GM19468 (cell line): ENCODE data around the gene PRMT7.

ENCODE experiments used
- ATAC-seq: cut with Tn5 transposase; IDR thresholded peaks from one replicate; pipeline ENCODE4 v1.9.1; 2021; ENCODE audit warnings: mild to moderate bottlenecking, moderate library complexity, moderate number of reproducible peaks; ENCODE audit not compliant: unreplicated experiment; ENCODE audit errors: extremely low read depth

The PRMT7 gene

DNA sequence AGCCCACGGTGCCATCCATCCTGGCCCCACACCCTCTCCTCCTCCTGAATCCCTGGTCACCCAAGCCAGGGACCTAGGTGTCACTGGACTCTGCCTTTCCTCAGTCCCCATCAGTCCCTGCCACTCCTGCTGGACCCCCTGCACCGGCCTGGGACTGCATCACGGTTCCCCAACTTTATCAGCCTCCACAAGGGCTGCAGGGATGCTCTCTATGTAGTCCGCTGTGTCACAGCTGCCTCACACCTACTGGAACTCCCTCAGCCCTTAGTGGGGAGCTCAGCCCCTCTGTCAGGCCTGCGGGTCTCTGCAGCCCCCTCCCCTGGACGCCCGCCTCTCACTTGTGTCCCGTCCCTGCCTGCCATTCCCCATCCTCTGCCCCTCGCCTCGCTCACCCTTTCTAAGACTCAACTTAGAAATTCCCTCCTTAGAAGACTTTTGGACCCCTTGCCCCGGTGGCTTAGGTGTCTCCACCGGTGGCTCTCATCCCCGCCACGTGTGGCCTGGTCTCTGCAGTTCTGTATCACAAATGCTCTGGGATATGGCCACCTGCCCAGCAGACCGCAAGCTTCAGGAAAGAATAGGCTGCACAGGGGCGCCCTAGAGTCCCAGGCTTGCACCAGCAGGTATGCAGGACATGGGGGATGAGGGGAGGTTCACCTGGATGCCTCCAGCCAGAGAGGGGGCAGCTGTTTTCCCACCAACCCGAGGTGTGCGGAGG lies 62.9 kb downstream of the PRMT7 start:
- no peak for ATAC-seq

DNA sequence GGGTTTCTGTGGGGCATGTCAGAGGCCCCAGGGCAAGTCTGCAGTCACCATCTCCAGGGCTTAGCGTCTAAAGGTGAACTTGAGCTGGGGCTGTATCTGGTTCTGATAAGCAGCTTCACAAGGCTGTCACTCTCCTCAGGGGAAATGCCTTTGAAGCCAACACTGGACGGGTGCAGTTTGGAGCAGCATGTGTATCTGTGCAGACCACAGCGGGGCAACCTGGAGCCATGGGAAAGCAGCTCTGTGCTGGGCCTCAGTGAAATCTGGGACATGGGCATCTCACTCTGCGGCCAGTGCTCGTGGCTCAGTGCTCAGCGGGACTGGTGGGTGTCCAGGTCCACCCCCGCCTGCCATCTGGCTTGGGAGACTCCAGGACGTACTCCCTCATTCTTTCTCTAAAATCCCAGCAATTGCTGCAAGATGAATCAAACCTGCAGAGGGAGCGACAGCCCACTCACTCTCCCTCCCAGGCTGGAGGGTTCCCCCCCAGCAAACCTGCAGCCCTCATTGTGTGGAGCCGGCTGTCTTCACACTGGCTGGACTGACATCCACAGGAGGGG lies 63.5 kb downstream of the PRMT7 start:
- no peak for ATAC-seq

DNA sequence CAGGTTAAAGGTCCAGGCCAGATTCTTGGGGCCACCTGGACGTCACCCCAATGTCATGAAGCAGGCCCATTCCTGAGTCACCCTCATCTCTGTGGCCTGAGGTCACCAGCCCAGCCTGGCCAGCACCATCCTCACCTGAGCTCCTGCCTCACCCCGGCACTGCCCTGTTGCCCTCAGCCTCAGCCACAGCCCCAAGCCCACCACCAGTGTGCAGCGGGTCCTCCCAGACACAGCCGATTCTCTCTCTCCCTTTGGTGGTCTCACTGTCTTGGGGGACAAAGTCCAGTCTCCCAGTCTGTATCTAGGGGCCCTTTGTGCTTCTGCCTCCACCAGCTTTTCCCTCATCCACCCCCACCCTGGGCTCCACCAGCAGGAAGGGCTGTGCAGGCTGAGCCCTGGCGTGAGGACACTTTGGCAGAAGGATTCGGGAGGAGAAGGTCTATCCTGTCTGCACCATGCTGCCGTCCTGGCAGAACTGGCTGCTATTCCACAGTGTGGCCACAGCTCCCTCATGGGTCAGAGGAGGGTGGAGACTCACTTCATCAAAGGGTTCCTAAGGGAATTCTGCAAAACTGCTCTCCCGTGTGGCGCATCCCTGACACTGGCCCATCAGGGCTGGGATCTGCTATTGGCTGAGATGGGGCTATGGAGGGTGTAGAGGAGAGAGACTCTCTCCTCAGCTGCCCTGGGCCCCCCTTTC lies 64.3 kb downstream of the PRMT7 start:
- ATAC-seq: no peak

DNA sequence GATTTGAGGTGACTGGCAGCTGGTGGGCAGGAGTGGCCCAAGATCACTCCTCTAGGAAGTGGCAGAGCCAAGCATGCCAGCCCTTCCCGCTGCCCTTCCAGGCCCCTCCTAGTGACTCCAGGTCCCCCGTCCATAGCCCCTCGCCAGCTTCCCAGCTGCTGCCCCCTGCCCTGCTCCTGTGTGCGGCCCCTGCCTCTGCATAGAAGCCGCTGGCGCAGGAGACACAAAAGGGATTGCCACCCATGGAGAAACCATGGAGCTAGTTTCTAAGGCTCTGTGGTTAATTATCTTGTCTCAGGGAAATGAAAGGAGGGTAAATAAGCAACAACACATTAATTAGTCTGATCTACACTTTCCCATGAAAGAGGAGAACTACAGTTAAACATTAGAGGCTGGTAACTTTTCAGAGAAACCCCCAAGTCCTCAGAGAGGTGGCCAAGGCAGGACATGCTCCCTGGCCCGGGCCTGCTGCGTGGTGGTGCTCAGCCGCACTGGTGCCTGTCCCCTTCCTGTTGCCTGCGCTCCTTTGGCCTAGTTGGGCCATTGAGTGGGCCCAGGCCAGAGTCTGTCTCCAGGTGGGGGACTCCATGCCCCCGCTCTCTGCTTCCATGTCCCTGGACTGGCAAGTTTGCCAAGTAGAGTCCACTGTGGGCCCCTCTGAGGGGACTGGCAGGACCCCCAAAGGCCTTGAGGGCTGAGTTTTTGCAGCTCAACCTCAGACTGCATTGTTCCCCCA lies 65.2 kb downstream of the PRMT7 start:
- no peak for ATAC-seq

DNA sequence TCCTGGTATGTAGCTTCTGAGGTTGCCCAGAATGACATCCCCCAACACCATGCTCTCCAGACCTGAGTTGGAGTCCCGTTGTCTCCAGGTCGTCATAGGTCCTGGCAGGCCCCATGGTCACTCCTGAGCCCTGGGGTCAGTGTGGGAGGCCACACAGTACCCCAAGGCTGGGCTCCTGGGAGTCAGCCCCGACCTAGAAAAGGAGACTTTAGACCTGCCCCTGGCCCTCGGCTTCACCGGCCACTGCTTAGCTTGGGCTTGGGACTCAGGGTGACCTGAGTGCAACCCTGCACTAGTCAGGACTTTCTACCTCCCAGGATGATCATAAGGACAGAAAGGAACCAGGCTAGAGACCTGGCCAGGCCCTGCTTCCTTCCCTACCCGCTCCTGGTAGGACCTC lies 65.8 kb downstream of the PRMT7 start:
- no peak for ATAC-seq

DNA sequence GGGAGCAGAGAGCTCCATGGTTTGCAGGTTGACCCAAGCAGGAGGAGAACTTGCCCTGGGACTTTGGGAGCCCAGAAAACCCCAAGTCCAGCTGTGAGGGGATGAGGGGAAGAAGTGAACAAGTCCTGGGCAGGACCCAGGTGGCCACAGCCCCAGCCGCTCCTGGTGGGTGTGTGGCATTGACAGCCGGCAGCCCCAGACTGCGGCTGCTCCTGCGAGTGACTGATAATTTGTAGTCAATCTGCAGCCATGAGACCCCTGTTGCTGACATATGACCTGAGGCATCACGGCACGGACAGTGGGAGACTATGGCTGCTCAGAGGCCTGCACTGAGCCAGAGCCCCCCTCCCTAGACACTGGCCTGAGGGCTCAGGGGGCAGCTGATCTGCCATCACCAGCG lies 66.4 kb downstream of the PRMT7 start:
- ATAC-seq: no peak

DNA sequence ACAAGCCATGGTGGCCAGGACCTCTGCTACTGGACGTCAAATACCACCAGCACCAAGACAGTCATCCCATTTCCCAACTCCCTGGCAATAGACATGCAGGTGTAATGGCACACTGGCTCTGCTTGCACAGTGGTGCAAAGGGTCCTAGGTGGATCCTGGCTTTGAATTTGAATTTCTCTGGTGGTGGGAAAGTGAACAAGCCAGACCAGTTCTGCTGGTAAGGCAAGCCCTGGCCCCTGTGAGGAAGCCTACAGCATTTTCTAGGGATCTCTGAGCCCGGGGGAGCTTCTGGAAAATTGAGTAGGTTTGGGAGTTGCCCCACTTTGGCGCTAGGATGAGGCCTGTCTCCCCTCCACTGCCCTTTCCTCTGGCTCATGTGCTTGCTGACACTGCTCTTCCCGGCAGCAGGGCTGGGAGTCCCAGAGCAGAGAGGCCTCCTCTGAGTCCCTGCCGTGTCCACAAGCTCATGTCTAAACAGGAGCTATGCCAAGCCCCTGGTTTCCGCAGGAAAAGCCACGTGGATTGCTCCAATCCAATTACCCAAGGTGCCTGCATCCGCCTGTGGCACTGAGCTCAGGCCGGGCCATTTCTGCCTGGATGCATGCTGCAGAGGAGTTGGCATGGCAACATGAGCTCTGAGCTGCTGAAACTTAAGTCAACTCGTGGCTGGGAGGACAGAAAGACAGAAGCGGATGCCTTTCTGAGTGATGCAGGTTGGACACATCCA lies 67.0 kb downstream of the PRMT7 start:
- ATAC-seq: no peak

DNA sequence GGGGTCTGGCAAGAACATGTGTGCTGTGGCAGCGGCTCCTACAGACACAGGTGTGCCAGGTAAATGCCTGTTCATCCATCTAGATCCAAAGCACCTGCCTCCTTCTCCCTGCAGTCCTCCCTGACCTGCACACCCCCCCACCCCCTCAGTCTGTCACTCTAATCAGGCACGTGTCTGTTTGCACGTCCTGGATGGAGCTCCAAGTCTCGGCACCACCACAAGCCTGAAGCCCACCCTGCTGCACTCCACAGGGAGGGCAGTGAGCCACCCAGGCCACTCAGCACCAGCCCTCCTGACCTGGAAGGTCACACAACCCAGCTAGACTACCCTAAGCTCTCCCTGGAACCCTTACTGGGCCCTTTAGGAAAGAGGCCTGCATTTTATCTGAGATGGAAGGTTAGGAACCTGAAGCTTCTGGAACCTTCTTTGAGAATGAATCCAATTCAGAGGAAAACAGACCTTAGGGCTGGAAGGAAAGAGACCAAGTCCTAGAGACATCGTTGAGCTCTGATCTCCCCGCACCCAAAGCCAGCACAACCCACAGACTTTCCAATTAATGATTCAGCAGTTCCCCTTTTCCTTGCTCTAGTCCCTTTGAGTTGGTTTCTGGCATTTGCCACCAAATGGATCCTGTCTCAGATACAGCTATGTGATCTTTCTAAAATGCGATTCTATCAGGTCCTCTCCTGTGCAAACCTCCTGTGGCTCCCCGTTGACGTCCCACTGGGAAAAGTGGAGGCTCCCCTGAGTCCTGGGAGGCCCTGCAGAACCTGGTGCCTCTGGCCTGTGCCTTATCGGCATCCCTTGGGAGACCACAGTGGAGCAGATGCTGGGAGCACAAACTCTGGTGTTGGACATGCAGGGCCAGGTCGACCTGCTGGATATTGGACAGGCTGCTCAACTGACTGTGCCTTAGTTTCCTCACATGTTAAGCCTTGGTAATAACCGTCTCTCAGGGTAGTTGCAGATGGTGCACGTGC lies 67.9 kb downstream of the PRMT7 start:
- ATAC-seq: no peak

DNA sequence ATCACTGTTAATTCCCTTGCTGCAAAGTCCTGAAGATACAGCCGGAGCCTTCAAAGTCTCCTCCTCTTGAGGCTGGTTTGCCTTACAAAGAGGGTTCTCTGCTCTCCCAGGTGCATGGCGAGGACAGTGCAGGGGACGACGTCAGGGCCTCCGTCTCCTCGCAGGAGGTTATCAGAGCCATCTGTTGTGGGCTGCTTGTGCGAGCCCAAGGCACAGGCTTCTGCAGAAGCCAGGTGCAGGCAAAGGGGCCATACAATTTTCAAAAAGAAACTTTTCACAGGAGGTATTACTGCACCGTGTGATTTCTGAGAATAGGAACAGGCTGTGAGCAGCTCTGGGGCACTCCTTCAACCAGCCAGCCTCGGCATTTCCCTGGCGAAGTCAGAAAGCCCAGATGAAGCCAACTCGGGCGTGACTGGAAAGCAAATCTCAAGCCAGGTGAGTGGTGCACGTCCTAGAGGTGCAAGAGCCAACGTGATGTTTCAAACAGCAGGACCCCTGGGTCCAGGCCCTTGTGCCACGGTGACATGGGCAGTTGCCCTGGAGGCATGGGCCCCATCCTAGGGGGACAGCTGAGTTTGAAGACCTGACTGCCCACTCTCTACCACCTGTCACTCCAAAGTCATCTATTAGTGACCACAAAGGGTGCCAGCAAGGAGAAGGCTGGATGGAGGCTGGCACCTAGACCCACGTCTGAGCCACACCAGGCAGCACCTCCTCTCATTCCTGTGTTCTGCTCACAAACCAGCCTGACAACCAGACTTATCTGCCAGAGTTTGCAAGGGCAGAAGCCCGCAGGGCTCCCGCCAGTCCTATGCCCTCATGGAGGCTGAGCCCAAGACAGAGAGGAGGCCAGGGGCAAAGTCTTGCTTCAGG lies 68.9 kb downstream of the PRMT7 start:
- ATAC-seq: no peak

DNA sequence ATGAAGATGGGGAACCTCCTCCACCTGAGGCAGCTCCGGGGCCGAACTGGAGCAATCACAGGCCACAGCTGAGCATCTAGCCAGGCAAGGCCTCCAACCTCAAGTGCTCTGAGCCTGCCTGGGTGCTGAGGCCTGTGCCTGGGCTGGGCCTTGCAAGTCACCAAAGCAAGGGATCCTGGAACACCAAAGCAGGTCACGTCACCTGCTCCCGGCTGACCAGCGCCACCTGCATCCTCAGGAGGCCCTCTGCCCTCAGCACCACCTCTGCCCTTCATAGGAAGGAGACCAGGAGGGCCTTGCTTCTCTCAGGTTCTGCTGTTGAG lies 69.5 kb downstream of the PRMT7 start:
- no peak for ATAC-seq

DNA sequence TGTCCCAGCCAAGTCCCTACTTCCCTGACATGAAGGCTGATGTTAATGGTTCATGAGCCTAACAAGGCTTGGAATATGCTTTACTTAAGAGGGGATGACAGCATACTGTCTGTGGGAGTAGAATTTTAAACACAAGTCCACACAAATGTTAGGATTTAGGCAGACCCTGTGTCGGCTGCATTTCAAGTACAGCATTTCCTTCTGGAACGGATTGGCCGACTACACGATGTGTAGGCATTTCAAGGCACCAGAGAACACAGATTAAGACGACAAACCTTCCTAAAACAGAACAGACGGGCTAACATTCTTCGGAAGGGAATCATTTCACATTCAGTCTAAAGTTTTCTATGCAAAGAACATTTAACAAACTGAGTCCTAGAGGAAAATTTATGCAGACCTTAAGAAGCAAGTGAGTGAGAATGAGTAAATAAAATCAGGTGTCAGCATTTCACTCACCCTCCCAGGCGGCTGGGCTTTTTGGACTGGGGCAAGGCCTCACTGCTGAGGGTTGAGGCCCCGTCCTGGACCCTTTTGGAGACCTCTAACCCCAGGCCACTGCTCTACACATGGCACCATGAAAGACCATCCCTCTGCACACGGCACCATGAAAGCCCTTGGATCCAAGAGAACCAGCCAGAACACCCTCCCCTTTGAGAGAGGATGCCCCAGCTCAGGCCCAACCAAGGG lies 70.0 kb downstream of the PRMT7 start:
- no peak for ATAC-seq

DNA sequence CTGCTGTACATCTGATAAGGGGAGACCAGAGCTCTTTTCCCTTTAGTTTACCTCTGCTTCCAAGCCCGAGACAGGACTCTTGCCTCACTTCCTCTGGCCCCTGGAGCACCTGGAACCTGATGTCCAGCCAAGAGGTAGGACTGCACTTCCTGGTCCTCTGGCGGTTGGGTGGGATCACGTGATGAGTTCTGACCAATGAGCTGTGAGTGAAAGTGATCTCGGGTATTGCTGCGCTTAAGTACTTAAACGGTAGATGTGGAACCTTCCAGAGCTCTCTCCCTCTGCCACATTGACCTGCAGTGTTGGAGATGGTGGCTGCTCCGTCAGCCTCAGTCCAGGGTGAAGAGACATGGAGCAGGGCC lies 70.5 kb downstream of the PRMT7 start:
- ATAC-seq: no peak

DNA sequence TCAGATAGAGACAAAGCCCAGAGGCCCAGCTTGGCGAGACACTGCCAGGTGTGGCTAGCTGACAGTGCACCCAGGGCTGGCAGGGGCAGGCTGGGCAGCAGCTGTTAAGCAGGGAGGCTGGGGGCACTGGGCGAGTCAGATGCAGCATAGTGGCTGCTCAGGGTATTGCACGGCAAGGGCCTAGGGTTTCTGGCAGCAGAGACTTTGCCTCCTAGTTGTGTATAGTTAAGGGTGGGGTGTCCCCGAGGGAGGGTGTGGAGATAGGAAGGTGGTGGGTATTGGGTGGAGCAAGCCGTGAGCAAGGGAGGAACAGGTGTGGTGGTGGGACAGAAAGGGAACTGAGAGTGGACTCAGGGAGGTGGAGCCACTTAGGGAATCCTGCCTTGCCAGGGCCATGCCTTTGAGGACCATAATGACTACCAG lies 71.5 kb downstream of the PRMT7 start:
- ATAC-seq: no peak

DNA sequence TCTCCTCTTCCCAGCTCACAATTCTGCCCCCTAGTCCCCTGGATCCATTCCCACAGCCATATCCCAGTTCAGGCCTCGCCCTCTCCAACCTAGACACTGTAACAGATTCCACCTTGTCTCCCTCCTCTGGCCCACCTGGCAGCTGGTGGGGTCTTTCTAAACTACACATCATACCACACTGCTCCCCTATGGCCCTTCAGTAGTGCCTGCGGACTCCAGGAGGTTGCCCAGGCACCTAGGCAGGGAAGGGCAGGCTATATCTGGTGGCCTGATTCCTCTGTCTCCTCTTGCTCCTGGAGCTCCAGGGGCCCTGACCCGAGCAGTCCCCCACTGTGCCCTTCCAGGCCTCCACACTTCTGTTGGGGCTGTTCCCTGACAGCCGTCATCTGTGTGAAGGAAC lies 73.0 kb downstream of the PRMT7 start:
- ATAC-seq: no peak

DNA sequence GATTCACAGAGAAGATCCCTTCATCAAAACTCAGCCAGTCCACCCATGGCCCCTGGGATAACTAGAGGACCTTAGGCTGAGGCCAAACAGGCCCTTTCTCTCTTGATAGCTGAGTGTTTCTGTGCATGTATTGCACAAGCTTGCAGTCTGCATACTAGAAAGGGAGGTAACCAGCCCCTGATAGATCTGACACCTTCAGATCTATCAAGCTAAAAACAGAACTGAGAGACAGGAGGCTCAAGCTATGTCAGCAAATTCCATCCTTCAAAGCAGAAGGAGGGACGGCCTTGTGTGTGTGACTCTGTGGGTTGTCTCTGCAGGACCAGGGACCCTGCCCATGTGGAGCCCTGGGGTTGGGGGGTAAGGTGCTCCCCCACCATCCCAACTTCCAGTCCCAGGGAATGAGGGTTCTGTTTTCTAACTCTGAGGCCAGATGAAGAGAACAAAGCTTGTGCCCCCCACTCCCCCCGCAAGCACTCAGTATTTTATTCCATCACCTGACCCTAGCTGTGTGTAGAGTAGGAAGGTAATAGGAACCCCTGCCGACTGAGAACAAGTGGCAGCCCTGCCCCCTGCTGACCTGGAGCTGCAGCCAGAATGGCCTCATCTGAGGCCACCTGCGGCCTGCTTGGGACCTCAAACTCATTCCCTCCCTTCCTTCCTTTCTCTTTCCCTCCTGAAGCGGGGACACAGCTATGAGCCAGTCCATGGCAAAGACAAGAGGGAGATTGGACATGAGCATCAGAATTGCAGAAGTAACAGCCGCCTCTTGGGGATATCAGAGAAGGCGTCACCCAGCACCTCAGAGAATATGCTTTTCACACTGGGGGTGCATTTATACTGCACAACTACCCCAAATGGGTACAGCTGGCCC lies 73.7 kb downstream of the PRMT7 start:
- ATAC-seq: no peak

DNA sequence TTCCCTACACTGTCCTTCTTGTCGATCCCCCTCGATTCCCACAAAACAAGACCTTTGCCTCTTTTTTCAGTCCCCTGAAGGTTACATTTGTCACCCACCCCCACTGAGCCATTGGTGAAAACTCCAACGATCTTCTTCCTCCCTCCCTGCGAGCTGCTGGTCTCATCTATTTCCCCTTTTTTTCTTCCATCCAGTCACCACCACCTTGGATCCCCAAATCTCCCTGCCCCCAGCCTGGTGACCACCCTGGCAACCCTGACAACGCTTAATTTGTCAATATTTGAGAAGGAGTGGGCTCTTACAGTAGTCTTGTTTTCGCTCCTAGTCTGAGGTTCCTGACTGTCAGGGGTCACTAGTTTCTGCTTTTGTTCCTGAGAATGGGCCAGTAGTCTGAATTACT lies 74.6 kb downstream of the PRMT7 start:
- ATAC-seq: no peak

DNA sequence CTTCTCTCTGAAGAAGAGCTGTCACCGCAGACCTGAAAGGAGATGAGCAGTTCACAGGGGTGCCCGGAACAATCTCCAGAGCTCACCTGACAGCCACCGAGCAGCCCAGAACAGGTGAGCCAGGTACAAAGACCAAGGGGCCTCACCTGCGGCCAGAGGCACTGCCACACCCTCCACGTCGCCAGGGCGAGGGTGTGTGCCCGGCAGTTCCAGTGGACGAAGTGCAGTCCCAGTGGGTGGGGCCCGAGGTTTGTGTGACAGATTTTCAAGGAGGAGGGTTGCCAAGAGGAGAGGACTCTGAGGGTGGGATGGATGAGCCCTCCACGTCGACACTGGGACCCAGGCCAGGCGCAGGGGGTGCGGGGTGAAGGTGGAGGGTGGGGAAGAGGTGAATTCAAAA lies 75.8 kb downstream of the PRMT7 start:
- no peak for ATAC-seq
